Activated CD4-positive, CD25-positive, alpha-beta regulatory T cell treated with anti-CD3 and anti-CD28 coated beads, Interleukin-2, amount 50 U/mL, for 24 hours (primary cell): ENCODE data around the gene RALGPS1.

Experiments
- ATAC-seq, 2 donors: fragments of 150-1000 bp; cut with Tn5 transposase; one replicate each; pipeline ENCODE4 v1.10.0; 2021; ENCODE audit warnings: mild to moderate bottlenecking in 1 of 2, moderate library complexity in 1 of 2

Gene RALGPS1

GRCh38 chr9:127053960-127054359 is 139.4 kb downstream of the RALGPS1 start:
- no peak for ATAC-seq

- ATAC-seq: no peak
Measured at GRCh38 chr9:127055745-127056402, 141.3 kb downstream of the RALGPS1 start.

- no peak for ATAC-seq
Measured at GRCh38 chr9:127056446-127056845, 141.9 kb downstream of the RALGPS1 start.

- no peak for ATAC-seq
Measured at GRCh38 chr9:127058011-127058644, 143.5 kb downstream of the RALGPS1 start.

GRCh38 chr9:127058645-127059021 is 144.1 kb downstream of the RALGPS1 start:
- no peak for ATAC-seq

GRCh38 chr9:127059030-127059429 is 144.4 kb downstream of the RALGPS1 start:
- ATAC-seq: no peak

GRCh38 chr9:127059765-127060361 is 145.3 kb downstream of the RALGPS1 start:
- ATAC-seq: no peak

GRCh38 chr9:127061411-127061810 is 146.8 kb downstream of the RALGPS1 start:
- no peak for ATAC-seq

GRCh38 chr9:127064335-127064734 is 149.8 kb downstream of the RALGPS1 start:
- no peak for ATAC-seq

- no peak for ATAC-seq
Measured at GRCh38 chr9:127065592-127065991, 151.0 kb downstream of the RALGPS1 start.

GRCh38 chr9:127066060-127066850 is 151.7 kb downstream of the RALGPS1 start:
- no peak for ATAC-seq

GRCh38 chr9:127066851-127067136 is 152.2 kb downstream of the RALGPS1 start:
- no peak for ATAC-seq

- ATAC-seq: no peak
Measured at GRCh38 chr9:127067603-127068220, 153.1 kb downstream of the RALGPS1 start.

GRCh38 chr9:127074561-127075548 is 160.3 kb downstream of the RALGPS1 start:
- no peak for ATAC-seq

GRCh38 chr9:127075624-127076372 is 161.2 kb downstream of the RALGPS1 start:
- no peak for ATAC-seq

GRCh38 chr9:127076860-127077643 is 162.5 kb downstream of the RALGPS1 start:
- no peak for ATAC-seq

- no peak for ATAC-seq
Measured at GRCh38 chr9:127077644-127077946, 163.0 kb downstream of the RALGPS1 start.

GRCh38 chr9:127078336-127078735 is 163.8 kb downstream of the RALGPS1 start:
- no peak for ATAC-seq

GRCh38 chr9:127078988-127079387 is 164.4 kb downstream of the RALGPS1 start:
- no peak for ATAC-seq

- ATAC-seq: no peak
Measured at GRCh38 chr9:127079446-127080140, 165.0 kb downstream of the RALGPS1 start.
